ENCODE data around the gene SULT1A1.
"Not testable (repeated sequence)": the region's sequence is repeated elsewhere in the genome, so short reads cannot be mapped to it uniquely, and the experiment has no call there.

SULT1A1 gene

GRCh38 chr16:28609631-28610594, at the start of gene SULT1A1:
SULT1A1 (minus strand) TSS chr16:28610044; CDS start chr16:28608855, 1,189 bp downstream.
- DNase-seq, result no peak

- DNase-seq, result not testable (repeated sequence)
Observed at GRCh38 chr16:28639959-28640358, 30.1 kb upstream of the SULT1A1 start.

GRCh38 chr16:28638359-28638758, 28.5 kb upstream of the SULT1A1 start:
- DNase-seq, result not testable (repeated sequence)

- DNase-seq, result not testable (repeated sequence)
Observed at GRCh38 chr16:28637765-28638164, 27.9 kb upstream of the SULT1A1 start, which contains the start of gene NPIPB8. NPIPB8 (plus strand) TSS chr16:28638065; CDS start chr16:28638361, 296 bp downstream.

GRCh38 chr16:28636093-28636823, 26.4 kb upstream of the SULT1A1 start:
- DNase-seq, result not testable (repeated sequence)

- not testable (repeated sequence) for DNase-seq
Observed at GRCh38 chr16:28630905-28631304, 21.1 kb upstream of the SULT1A1 start.

- DNase-seq, result peak; percentile 61
Observed at GRCh38 chr16:28623172-28623711, 13.4 kb upstream of the SULT1A1 start.

- not testable (repeated sequence) for DNase-seq
Observed at GRCh38 chr16:28622532-28623171, 12.8 kb upstream of the SULT1A1 start.

- no peak for DNase-seq
Observed at GRCh38 chr16:28621481-28622155, 11.8 kb upstream of the SULT1A1 start.

- not testable (repeated sequence) for DNase-seq
Observed at GRCh38 chr16:28620316-28620715, 10.5 kb upstream of the SULT1A1 start.

- DNase-seq, result peak; percentile 4
Observed at GRCh38 chr16:28617874-28618273, 8.0 kb upstream of the SULT1A1 start.

- no peak for DNase-seq
Observed at GRCh38 chr16:28616636-28617035, 6.8 kb upstream of the SULT1A1 start.

- not testable (repeated sequence) for DNase-seq
Observed at GRCh38 chr16:28616224-28616577, 6.4 kb upstream of the SULT1A1 start.

GRCh38 chr16:28615486-28616223, 5.8 kb upstream of the SULT1A1 start:
- DNase-seq, result peak; percentile 37

- DNase-seq, result not testable (repeated sequence)
Observed at GRCh38 chr16:28614561-28614960, 4.7 kb upstream of the SULT1A1 start.

GRCh38 chr16:28613912-28614311, 4.1 kb upstream of the SULT1A1 start:
- DNase-seq, result not testable (repeated sequence)

- not testable (repeated sequence) for DNase-seq
Observed at GRCh38 chr16:28612359-28613280, 2.8 kb upstream of the SULT1A1 start.

- no peak for DNase-seq
Observed at GRCh38 chr16:28610595-28611191, 849 bp upstream of the SULT1A1 start.

GRCh38 chr16:28608867-28609596, 812 bp downstream of the SULT1A1 start:
- not testable (repeated sequence) for DNase-seq
